Body of pancreas (tissue), 4 donors: Measurements from ENCODE around the gene HLA-DQB1. TPM values are rescaled to one million over a fixed set of nuclear protein-coding genes. Genes with fewer than 3 reads are reported as not detected.
"Not testable (repeated sequence)": the region's sequence is repeated elsewhere in the genome, so short reads cannot be mapped to it uniquely, and the experiment has no call there.

Experiments
- ATAC-seq: fragments of 150-250 bp; one replicate; pipeline ENCODE4 v1.9.1; 2016
- DNase-seq, 4 donors: peaks; one replicate each; pipeline ENCODE4 v3.0.0-alpha.2; 2019
- H3K27ac ChIP-seq, 4 donors: fragments of 200-600 bp; sonication (generic); 1 replicate in 3 of 4; 2 replicates in 1 of 4; pipeline versions ENCODE4 v1.5.1 to v1.6.1; 2016 to 2019; ENCODE audit warnings: mild to moderate bottlenecking in 1 of 4, mixed read lengths in 1 of 4, moderate library complexity in 1 of 4
- H3K27me3 ChIP-seq, 2 donors: fragments of 200-600 bp; sonication (generic); one replicate each; pipeline ENCODE4 v1.6.0; 2016; ENCODE audit warnings: mild to moderate bottlenecking in 1 of 2
- H3K36me3 ChIP-seq, 2 donors: fragments of 200-600 bp; sonication (generic); replicated peaks in 1 of 2; 2 replicates each; pipeline ENCODE4 v1.5.1; 2016; ENCODE audit warnings: low read depth in 2 of 2; ENCODE audit not compliant: insufficient read depth in 1 of 2
- H3K4me1 ChIP-seq: fragments of 200-600 bp; sonication (generic); one replicate; pipeline ENCODE4 v1.6.0; 2016
- H3K4me3 ChIP-seq, 2 donors: fragments of 200-600 bp; sonication (generic); 1 replicate in 1 of 2; 2 replicates in 1 of 2; pipeline ENCODE4 v1.5.1; 2016 to 2019
- H3K9me3 ChIP-seq, 3 donors: fragments of 200-600 bp; sonication (generic); 1 replicate in 2 of 3; 2 replicates in 1 of 3; pipeline ENCODE4 v1.5.1; 2016
- POLR2A ChIP-seq, 3 donors: fragments of 450-650 bp; IDR thresholded peaks; one replicate each; pipeline ENCODE4 v1.6.1; 2016; ENCODE audit warnings: antibody characterized with exemption in 3 of 3, mild to moderate bottlenecking in 2 of 3
- WGBS, 2 donors: methylation state at CpG; one replicate each; pipeline ENCODE4 v1.1.5; 2017; 5-methylcytosine and 5-hydroxymethylcytosine counted together
- intact Hi-C: fragments of 100-400 bp; cut with DNase I; formaldehyde crosslinking; loops from one replicate; pipeline ENCODE4 v1.15.1; 2023
- total RNA-seq, 2 donors: library from RNA; depleted of rRNA; stranded (reverse); fragments of >200 nt; gene quantifications; one replicate each; pipeline ENCODE4 v1.1.0, GENCODE V29; 2016
- TF ChIP-seq, protein P1 (sequence below), 7 experiments: fragments of 450-650 bp in 4 of 7; fragments of 200-600 bp in 3 of 7; sonication (generic) in 3 of 7; IDR thresholded peaks; one replicate each; pipeline ENCODE4 v1.5.1; 2016 to 2019; ENCODE audit warnings: antibody characterized with exemption in 7 of 7

The HLA-DQB1 gene
- total RNA-seq = 1 to 10 TPM in 1 of 2 donors, under 1 TPM in 1; 0.78 to 1.6 TPM

DNA sequence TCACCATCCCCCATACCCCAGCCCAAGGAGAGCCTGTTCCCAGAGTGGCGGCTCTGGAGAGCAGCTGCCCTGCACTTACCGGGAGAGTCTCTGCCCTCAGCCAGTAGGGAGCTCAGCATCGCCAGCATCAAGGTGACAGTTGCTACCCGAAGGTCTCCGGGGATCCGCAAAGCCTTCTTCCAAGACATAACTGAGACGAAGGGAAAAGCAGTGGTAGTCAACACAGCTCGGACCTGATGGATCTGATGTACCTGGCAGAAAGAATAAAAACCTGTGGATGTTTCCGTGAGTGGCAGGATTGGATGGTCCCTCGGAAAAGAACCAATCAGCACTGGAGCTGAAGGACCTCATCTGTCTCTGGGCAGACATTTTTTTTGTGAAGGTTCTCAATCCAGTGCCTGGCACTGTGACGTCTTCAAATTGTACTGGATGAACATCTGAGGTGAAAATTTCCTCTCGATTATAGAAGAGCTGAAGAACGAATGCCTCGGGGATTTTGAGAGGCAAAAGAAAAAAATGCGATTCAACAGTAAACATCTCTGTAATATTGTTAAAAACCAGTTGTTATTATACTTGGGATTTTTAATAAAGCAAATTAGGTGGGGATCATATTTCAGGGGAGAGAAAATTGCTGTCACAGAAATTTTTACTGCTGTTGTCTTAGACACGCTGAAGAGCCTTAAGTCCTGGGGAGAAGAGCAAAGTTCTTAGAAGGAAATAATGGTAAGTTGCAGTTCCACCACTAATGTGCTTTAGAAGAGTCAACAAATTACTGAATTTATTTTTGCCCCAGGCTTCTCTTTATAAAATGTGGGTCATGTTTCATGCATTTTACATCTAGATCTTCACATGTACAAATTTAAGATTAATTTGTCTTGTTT, at the start of gene HLA-DQB1:
Gene HLA-DQB1, minus strand, starts transcription at position 238 of the 881 bp plus-strand sequence. Its CDS starts 50 bp downstream, at position 188.
- peak within 1 kb of the TSS in 1 of 4 donors; percentile 37 for H3K27ac ChIP-seq
- H3K36me3 ChIP-seq = no peaks in the 10 kb centered on the region
- ATAC-seq = peak; percentile 81
- intact Hi-C loops = no loop called here
- TF ChIP-seq, protein P1, sequence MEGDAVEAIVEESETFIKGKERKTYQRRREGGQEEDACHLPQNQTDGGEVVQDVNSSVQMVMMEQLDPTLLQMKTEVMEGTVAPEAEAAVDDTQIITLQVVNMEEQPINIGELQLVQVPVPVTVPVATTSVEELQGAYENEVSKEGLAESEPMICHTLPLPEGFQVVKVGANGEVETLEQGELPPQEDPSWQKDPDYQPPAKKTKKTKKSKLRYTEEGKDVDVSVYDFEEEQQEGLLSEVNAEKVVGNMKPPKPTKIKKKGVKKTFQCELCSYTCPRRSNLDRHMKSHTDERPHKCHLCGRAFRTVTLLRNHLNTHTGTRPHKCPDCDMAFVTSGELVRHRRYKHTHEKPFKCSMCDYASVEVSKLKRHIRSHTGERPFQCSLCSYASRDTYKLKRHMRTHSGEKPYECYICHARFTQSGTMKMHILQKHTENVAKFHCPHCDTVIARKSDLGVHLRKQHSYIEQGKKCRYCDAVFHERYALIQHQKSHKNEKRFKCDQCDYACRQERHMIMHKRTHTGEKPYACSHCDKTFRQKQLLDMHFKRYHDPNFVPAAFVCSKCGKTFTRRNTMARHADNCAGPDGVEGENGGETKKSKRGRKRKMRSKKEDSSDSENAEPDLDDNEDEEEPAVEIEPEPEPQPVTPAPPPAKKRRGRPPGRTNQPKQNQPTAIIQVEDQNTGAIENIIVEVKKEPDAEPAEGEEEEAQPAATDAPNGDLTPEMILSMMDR (IDR thresholded peaks at IDR 0.05) = no peak
- TF ChIP-seq POLR2A (IDR thresholded peaks at IDR 0.05) = peak in 1 of 3 donors; percentile 35
- H3K4me1 ChIP-seq = no peaks in the 10 kb centered on the region
- H3K27me3 ChIP-seq = no peaks in the 10 kb centered on the region
- WGBS, 2 donors = 2 to 12% methylated on average over 16 of the region's 16 CpGs
- H3K9me3 ChIP-seq = peaks cover 0 to under 1% (median 0%) of the 10 kb centered on the region in 3 donors
- peak in 2 of 4 donors; percentile 26 to 64 for DNase-seq
- no peak within 1 kb of the TSS for H3K4me3 ChIP-seq

DNA sequence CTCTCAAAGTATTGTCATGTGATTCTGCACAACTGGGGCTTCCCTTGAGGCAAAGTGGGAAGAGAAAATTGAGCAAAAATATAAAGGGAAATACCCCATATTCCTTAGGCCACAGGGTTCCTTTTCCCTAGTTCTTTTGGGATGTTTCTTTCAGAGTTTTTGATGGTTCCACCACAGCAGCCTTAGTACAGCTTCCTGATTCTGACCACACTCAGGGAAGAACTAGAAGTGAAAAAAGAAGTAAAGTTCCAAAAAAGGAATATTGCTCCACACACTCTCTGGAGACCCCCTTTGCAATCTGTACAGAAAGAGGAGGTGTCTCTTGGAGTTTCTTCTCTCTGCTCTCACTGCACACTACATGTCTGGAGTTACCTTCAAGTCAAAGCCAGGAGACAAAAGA, 46.8 kb upstream of the HLA-DQB1 start:
- Histone ChIP-seq H3K9me3 (no peaks in the 10 kb centered on the region), H3K4me3 (no peak overlapping the region), H3K4me1 (no peaks in the 10 kb centered on the region), H3K27me3 (no peaks in the 10 kb centered on the region), H3K36me3 (no peaks in the 10 kb centered on the region), H3K27ac (no peak overlapping the region)
- no peak for DNase-seq
- no peak for TF ChIP-seq POLR2A (IDR thresholded peaks at IDR 0.05)
- intact Hi-C loops = no loop called here
- no peak for ATAC-seq

DNA sequence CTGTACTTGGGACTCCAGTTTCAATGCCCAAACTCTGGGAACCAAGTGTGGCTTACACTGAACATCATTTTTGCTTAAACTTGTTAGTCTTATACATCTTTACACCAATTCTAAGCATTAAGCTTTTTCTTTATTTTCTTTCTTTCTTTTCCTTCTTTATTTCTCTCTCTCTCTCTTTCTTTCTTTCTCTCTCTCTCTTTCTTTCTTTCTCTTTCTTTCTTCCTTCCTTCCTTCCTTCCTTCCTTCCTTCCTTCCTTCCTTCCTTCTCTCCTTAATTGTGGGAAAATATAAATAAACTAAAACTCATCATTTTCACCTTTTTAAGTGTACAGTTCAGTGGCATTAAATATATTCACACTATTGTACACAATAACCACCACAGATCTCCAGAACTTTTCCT, 43.2 kb upstream of the HLA-DQB1 start:
- Histone ChIP-seq H3K4me3 (no peak overlapping the region), H3K36me3 (no peaks in the 10 kb centered on the region)
- intact Hi-C loops = no loop called here

DNA sequence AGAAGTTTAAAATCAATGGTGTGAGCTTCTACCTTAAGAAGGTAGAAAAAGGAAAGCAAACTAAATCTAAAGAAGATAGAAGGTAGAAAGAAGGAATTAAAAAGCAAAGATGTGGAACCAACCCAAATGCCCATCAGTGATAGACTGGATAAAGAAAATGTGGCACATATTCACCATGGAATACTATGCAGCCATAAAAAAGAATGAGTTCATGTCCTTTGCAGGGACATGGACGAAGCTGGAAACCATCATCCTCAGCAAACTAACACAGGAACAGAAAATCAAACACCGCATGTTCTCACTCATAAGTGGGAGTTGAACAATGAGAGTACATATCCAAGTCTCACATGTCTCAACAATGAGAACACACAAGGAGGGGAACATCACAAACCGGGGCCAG, 38.7 kb upstream of the HLA-DQB1 start:
- 49 to 70% methylated on average over 3 of the region's 3 CpGs for WGBS, 2 donors
- intact Hi-C loops, H3K4me3 ChIP-seq, H3K9me3 ChIP-seq, H3K36me3 ChIP-seq, H3K27me3 ChIP-seq, DNase-seq, H3K4me1 ChIP-seq, ATAC-seq, H3K27ac ChIP-seq: not testable (repeated sequence)

More for the DNA sequence above, 43.2 kb upstream of the HLA-DQB1 start:
- no peak overlapping the region for H3K27ac ChIP-seq
- DNase-seq = no peak
- no peak for TF ChIP-seq POLR2A (IDR thresholded peaks at IDR 0.05)
- TF ChIP-seq, protein P1 (IDR thresholded peaks at IDR 0.05) = no peak
- H3K4me1 ChIP-seq = no peaks in the 10 kb centered on the region
- no peaks in the 10 kb centered on the region for H3K27me3 ChIP-seq
- ATAC-seq = no peak
- H3K9me3 ChIP-seq = no peaks in the 10 kb centered on the region

DNA sequence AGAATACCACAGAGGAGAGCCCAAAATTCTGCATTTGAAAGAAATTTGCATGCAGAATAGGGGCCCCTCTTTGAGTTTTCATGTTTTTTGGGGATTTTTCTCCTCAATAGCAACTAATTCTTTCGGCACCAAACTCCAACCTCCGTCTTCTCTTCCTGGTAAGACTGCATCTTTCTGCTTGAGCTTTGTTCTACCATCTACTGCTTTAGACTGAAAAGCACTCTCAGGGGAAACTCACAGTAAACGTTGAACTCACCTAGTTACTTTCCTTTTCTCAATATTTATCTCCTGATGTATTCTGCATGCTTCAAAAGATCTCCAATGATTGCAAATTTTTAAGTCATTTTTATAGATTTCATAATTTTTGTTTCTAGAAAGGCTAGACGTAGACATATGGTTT, 36.9 kb upstream of the HLA-DQB1 start:
- Histone ChIP-seq H3K27ac (no peak overlapping the region), H3K36me3 (no peaks in the 10 kb centered on the region), H3K4me3 (no peak overlapping the region), H3K27me3 (peaks cover 0 to 5% of the 10 kb centered on the region in 2 donors), H3K4me1 (no peaks in the 10 kb centered on the region), H3K9me3 (no peaks in the 10 kb centered on the region)
- intact Hi-C loops = loop anchor here (5.0 kb wide), 1 partner anchor 286 kb away; no protein-coding TSS in a partner anchor
- ATAC-seq (no peak), DNase-seq (no peak)
- WGBS, 2 donors = 31 to 41% methylated on average over 4 of the region's 4 CpGs
- TF ChIP-seq POLR2A (IDR thresholded peaks at IDR 0.05) = no peak
- TF ChIP-seq, protein P1 (IDR thresholded peaks at IDR 0.05) = no peak
